Neural cell (in vitro differentiated cells): ENCODE results near the gene LRRC63. TPM values are rescaled to one million over a fixed set of nuclear protein-coding genes. Genes with fewer than 3 reads are reported as not detected.

Experiments
- H2AFZ ChIP-seq: fragments of 200-600, 300-800 bp; sonication (generic), shearing (Covaris generic); 2 replicates; pipeline ENCODE4 v1.6.0; 2014; ENCODE audit warnings: low read depth, mild to moderate bottlenecking, antibody characterized with exemption, low read length, moderate library complexity
- H3F3A ChIP-seq: fragments of 200-600 bp; shearing (Covaris generic); 2 replicates; pipeline ENCODE4 v1.6.1; 2016; ENCODE audit warnings: mild to moderate bottlenecking, moderate library complexity, mixed read lengths, antibody characterized with exemption, low read length; ENCODE audit not compliant: insufficient read depth, poor library complexity, severe bottlenecking
- H3K27ac ChIP-seq: fragments of 200-600, 300-800 bp; sonication (generic), shearing (Covaris generic); 2 replicates; pipeline ENCODE4 v1.5.1; 2014; ENCODE audit warnings: mild to moderate bottlenecking, low read length, moderate library complexity
- H3K27me3 ChIP-seq: fragments of 300-800, 200-600 bp; sonication (generic), shearing (Covaris generic); 2 replicates; pipeline ENCODE4 v1.6.0; 2014; ENCODE audit warnings: mild to moderate bottlenecking, low read depth, low read length, moderate library complexity; ENCODE audit not compliant: insufficient read depth
- H3K36me3 ChIP-seq: fragments of 300-800, 200-600 bp; sonication (generic), shearing (Covaris generic); 2 replicates; pipeline ENCODE4 v1.5.1; 2014; ENCODE audit warnings: mild to moderate bottlenecking, antibody characterized with exemption, low read length, moderate library complexity; ENCODE audit not compliant: insufficient read depth
- H3K4me2 ChIP-seq: fragments of 300-800, 200-600 bp; sonication (generic), shearing (Covaris generic); 2 replicates; pipeline ENCODE4 v1.6.0; 2014; ENCODE audit warnings: mild to moderate bottlenecking, low read length
- H3K4me3 ChIP-seq: fragments of 300-800, 200-600 bp; sonication (generic), shearing (Covaris generic); 2 replicates; pipeline ENCODE4 v1.5.1; 2014; ENCODE audit warnings: mild to moderate bottlenecking, low read length, moderate library complexity
- H3K79me2 ChIP-seq: fragments of 200-600 bp; shearing (Covaris generic); replicated peaks from 2 replicates; pipeline ENCODE4 v1.6.0; 2014; ENCODE audit warnings: mild to moderate bottlenecking, low read length, moderate library complexity; ENCODE audit not compliant: insufficient read depth
- H3K9ac ChIP-seq: fragments of 300-800, 200-600 bp; sonication (generic), shearing (Covaris generic); 2 replicates; pipeline ENCODE4 v1.6.1; 2016; ENCODE audit warnings: mild to moderate bottlenecking, low read length, mixed read lengths
- H3K9me2 ChIP-seq: fragments of 200-600 bp; shearing (Covaris generic); 2 replicates; pipeline ENCODE4 v1.6.1; 2016; ENCODE audit warnings: mild to moderate bottlenecking, low read length, mixed read lengths; ENCODE audit not compliant: insufficient read depth
- H3K9me3 ChIP-seq: fragments of 200-600, 300-800 bp; sonication (generic), shearing (Covaris generic); 2 replicates; pipeline ENCODE4 v1.6.1; 2016; ENCODE audit warnings: mild to moderate bottlenecking, mixed run types, low read length, moderate library complexity, mixed read lengths
- H4K20me1 ChIP-seq: fragments of 200-600 bp; shearing (Covaris generic); 2 replicates; pipeline ENCODE4 v1.6.1; 2016; ENCODE audit warnings: mild to moderate bottlenecking, mixed run types; ENCODE audit not compliant: insufficient read depth
- CTCF ChIP-seq: fragments of 450-650 bp; IDR thresholded peaks from 2 replicates; pipeline ENCODE4 v1.5.1; 2014; ENCODE audit warnings: antibody characterized with exemption, mild to moderate bottlenecking, moderate library complexity; ENCODE audit not compliant: poor library complexity, severe bottlenecking
- EP300 ChIP-seq: fragments of 450-650 bp; conservative IDR thresholded peaks from 2 replicates; pipeline ENCODE4 v1.6.1; 2014; ENCODE audit warnings: antibody characterized with exemption, mild to moderate bottlenecking, moderate library complexity; ENCODE audit not compliant: poor library complexity, severe bottlenecking
- EZH2 ChIP-seq: fragments of 200-600, 300-800 bp; shearing (Covaris generic), sonication (generic); IDR thresholded peaks from 2 replicates; pipeline ENCODE4 v1.6.1; 2014; ENCODE audit warnings: antibody characterized with exemption, low read length, borderline replicate concordance, mild to moderate bottlenecking; ENCODE audit not compliant: insufficient read depth, poor library complexity, severe bottlenecking
- MXI1 ChIP-seq: fragments of 450-650 bp; conservative IDR thresholded peaks from 2 replicates; pipeline ENCODE4 v1.6.1; 2014; ENCODE audit warnings: antibody characterized with exemption, mild to moderate bottlenecking; ENCODE audit not compliant: poor library complexity, severe bottlenecking
- POLR2AphosphoS5 ChIP-seq: IDR thresholded peaks from 2 replicates; pipeline ENCODE4 v1.6.1; 2012
- RAD21 ChIP-seq: fragments of 450-650 bp; conservative IDR thresholded peaks from 2 replicates; pipeline ENCODE4 v1.6.1; 2014; ENCODE audit warnings: antibody characterized with exemption, mild to moderate bottlenecking, moderate library complexity
- REST ChIP-seq: IDR thresholded peaks from 2 replicates; pipeline ENCODE4 v1.6.1; 2012; ENCODE audit warnings: borderline replicate concordance
- SMC3 ChIP-seq: fragments of 450-650 bp; conservative IDR thresholded peaks from 2 replicates; pipeline ENCODE4 v1.6.1; 2014; ENCODE audit warnings: antibody characterized with exemption, mild to moderate bottlenecking, moderate library complexity; ENCODE audit not compliant: poor library complexity
- TAF1 ChIP-seq: IDR thresholded peaks from 2 replicates; pipeline ENCODE4 v1.6.1; 2012; ENCODE audit warnings: low read depth
- polyA plus RNA-seq: library from polyadenylated mRNA; depleted of rRNA; stranded (reverse); fragments of >200 nt; gene quantifications from 2 replicates; pipeline ENCODE4 v1.2.3, GENCODE V29; 2014

LRRC63 gene
- polyA plus RNA-seq, 1 donor from 2014 or later, result not detected

- H3K27me3 ChIP-seq, result no peaks in the 10 kb centered on the region
- no peaks in the 10 kb centered on the region for H3K79me2 ChIP-seq
- no peaks in the 10 kb centered on the region for H3F3A ChIP-seq
- H3K27ac ChIP-seq, result no peak overlapping the region
- TF ChIP-seq CTCF, result no peak
- no peak for TF ChIP-seq EP300
- TF ChIP-seq EZH2, result no peak
- TF ChIP-seq MXI1, result no peak
- no peak for TF ChIP-seq TAF1
- no peak for TF ChIP-seq RAD21
- no peak for TF ChIP-seq REST
- H3K4me2 ChIP-seq, result no peak overlapping the region
- H3K9ac ChIP-seq, result no peak overlapping the region
- H2AFZ ChIP-seq, result no peak overlapping the region
- no peaks in the 10 kb centered on the region for H4K20me1 ChIP-seq
- H3K9me3 ChIP-seq, result no peaks in the 10 kb centered on the region
- no peak overlapping the region for H3K4me3 ChIP-seq
- no peaks in the 10 kb centered on the region for H3K36me3 ChIP-seq
- H3K9me2 ChIP-seq, result no peaks in the 10 kb centered on the region
Measured at GRCh38 chr13:46183018-46183946, 28.4 kb upstream of the LRRC63 start.

- Histone ChIP-seq H3K27ac (no peak overlapping the region), H3K36me3 (no peaks in the 10 kb centered on the region), H4K20me1 (no peaks in the 10 kb centered on the region), H3K4me2 (no peak overlapping the region), H3K9me2 (no peaks in the 10 kb centered on the region), H3F3A (no peaks in the 10 kb centered on the region), H3K27me3 (no peaks in the 10 kb centered on the region), H3K9me3 (no peaks in the 10 kb centered on the region), H3K4me3 (no peak overlapping the region), H3K9ac (no peak overlapping the region), H3K79me2 (no peaks in the 10 kb centered on the region), H2AFZ (no peak overlapping the region)
- TF ChIP-seq RAD21, result no peak
- no peak for TF ChIP-seq CTCF
- TF ChIP-seq SMC3, result no peak
- TF ChIP-seq EP300, result no peak
- TF ChIP-seq TAF1, result no peak
- no peak for TF ChIP-seq POLR2AphosphoS5
- TF ChIP-seq REST, result no peak
Measured at GRCh38 chr13:46184277-46184699, 27.4 kb upstream of the LRRC63 start.
